ENCODE measurements around the gene CFAP53. TPM values are rescaled to one million over a fixed set of nuclear protein-coding genes. Genes with fewer than 3 reads are reported as not detected.

Gene CFAP53
- total RNA-seq, 1 experiment from 2014 or later = 0.94 TPM

- Mint-ChIP-seq H3K27me3 (ENCODE audit: unreplicated experiment) (peaks cover 2% of the 10 kb centered on the region), H3K4me1 (ENCODE audit: low read depth, unreplicated experiment) (peaks cover 13% of the 10 kb centered on the region), H3K27ac (ENCODE audit: unreplicated experiment) (no peak overlapping the region), H3K9me3 (ENCODE audit: low read depth, unreplicated experiment) (no peaks in the 10 kb centered on the region), H3K36me3 (ENCODE audit: insufficient read depth, unreplicated experiment) (no peaks in the 10 kb centered on the region), H3K4me3 (ENCODE audit: low read depth, unreplicated experiment) (no peak overlapping the region)
- no TSS peak for BruUV-seq (replicated peaks)
- TF ChIP-seq CTCF (IDR thresholded peaks at IDR 0.05; ENCODE audit: unreplicated experiment) = peak; percentile 73
- CTCF ChIA-PET = interaction anchor here (0.6 to 3.0 kb wide), 13 partner anchors 9 to 345 kb away, joined by 3 to 9 read pairs (median 4); partner anchors contain the start of genes MBD1 and MYO5B
- intact Hi-C loops (cut with micrococcal nuclease; ENCODE audit: unreplicated experiment) = loop anchor here (2.0 to 10.0 kb wide), 2 partner anchors 193 to 259 kb away; no protein-coding TSS in a partner anchor
- peak; percentile 72 for DNase-seq
Measured at GRCh38 chr18:50203801-50204604, 62.3 kb downstream of the CFAP53 start.

- BruUV-seq (replicated peaks) = no TSS peak
- no peak for DNase-seq
- H3K27me3 Mint-ChIP-seq (ENCODE audit: unreplicated experiment) = peaks cover 6% of the 10 kb centered on the region
- intact Hi-C loops (cut with micrococcal nuclease; ENCODE audit: unreplicated experiment) = loop anchor here (10.0 kb wide), 1 partner anchor 257 kb away; no protein-coding TSS in a partner anchor
- peaks cover 13% of the 10 kb centered on the region for H3K4me1 Mint-ChIP-seq (ENCODE audit: low read depth, unreplicated experiment)
- TF ChIP-seq CTCF (IDR thresholded peaks at IDR 0.05; ENCODE audit: unreplicated experiment) = no peak
- no peaks in the 10 kb centered on the region for H3K36me3 Mint-ChIP-seq (ENCODE audit: insufficient read depth, unreplicated experiment)
- CTCF ChIA-PET = interaction anchor here (3.0 kb wide), 1 partner anchor 190 kb away, joined by 9 read pairs; no protein-coding TSS in a partner anchor
- no peak overlapping the region for H3K27ac Mint-ChIP-seq (ENCODE audit: unreplicated experiment)
- no peaks in the 10 kb centered on the region for H3K9me3 Mint-ChIP-seq (ENCODE audit: low read depth, unreplicated experiment)
- H3K4me3 Mint-ChIP-seq (ENCODE audit: low read depth, unreplicated experiment) = no peak overlapping the region
Measured at GRCh38 chr18:50201476-50202018, 64.7 kb downstream of the CFAP53 start.

- no peak overlapping the region for H3K4me3 Mint-ChIP-seq (ENCODE audit: low read depth, unreplicated experiment)
- peaks cover 7% of the 10 kb centered on the region for H3K36me3 Mint-ChIP-seq (ENCODE audit: insufficient read depth, unreplicated experiment)
- H3K9me3 Mint-ChIP-seq (ENCODE audit: low read depth, unreplicated experiment) = no peaks in the 10 kb centered on the region
- CTCF ChIA-PET = no interaction called here
- H3K27me3 Mint-ChIP-seq (ENCODE audit: unreplicated experiment) = peaks cover 13% of the 10 kb centered on the region
- H3K4me1 Mint-ChIP-seq (ENCODE audit: low read depth, unreplicated experiment) = peaks cover 22% of the 10 kb centered on the region
- no peak for TF ChIP-seq CTCF (IDR thresholded peaks at IDR 0.05; ENCODE audit: unreplicated experiment)
- intact Hi-C loops (cut with micrococcal nuclease; ENCODE audit: unreplicated experiment) = loop anchor here (10.0 kb wide), 1 partner anchor 255 kb away; no protein-coding TSS in a partner anchor
- BruUV-seq (replicated peaks) = no TSS peak
- no peak for DNase-seq
- no peak overlapping the region for H3K27ac Mint-ChIP-seq (ENCODE audit: unreplicated experiment)
Measured at GRCh38 chr18:50199921-50200320, 66.4 kb downstream of the CFAP53 start.

GRCh38 chr18:50199346-50199855 is 66.9 kb downstream of the CFAP53 start:
- Mint-ChIP-seq H3K27me3 (ENCODE audit: unreplicated experiment) (peaks cover 13% of the 10 kb centered on the region), H3K27ac (ENCODE audit: unreplicated experiment) (no peak overlapping the region), H3K9me3 (ENCODE audit: low read depth, unreplicated experiment) (no peaks in the 10 kb centered on the region), H3K4me1 (ENCODE audit: low read depth, unreplicated experiment) (peaks cover 17% of the 10 kb centered on the region), H3K4me3 (ENCODE audit: low read depth, unreplicated experiment) (no peak overlapping the region), H3K36me3 (ENCODE audit: insufficient read depth, unreplicated experiment) (peaks cover 10% of the 10 kb centered on the region)
- BruUV-seq (replicated peaks) = no TSS peak
- CTCF ChIA-PET = no interaction called here
- TF ChIP-seq CTCF (IDR thresholded peaks at IDR 0.05; ENCODE audit: unreplicated experiment) = no peak
- DNase-seq = no peak
- intact Hi-C loops (cut with micrococcal nuclease; ENCODE audit: unreplicated experiment) = no loop called here
